Fibroblast of pulmonary artery (primary cell): ENCODE results near the gene STK17B.
A peak's percentile ranks its signal among the peaks of the same experiment; 100 is the strongest.

Experiments used
- DNase-seq: peaks from one replicate; pipeline ENCODE4 v3.0.0-alpha.2; 2010; ENCODE audit warnings: low read depth
- H3K4me3 ChIP-seq: replicated peaks from 2 replicates; pipeline ENCODE4 v1.5.1; 2011; ENCODE audit warnings: low read depth, mild to moderate bottlenecking, control low read depth, low read length, moderate library complexity
- CTCF ChIP-seq: IDR thresholded peaks from 2 replicates; pipeline ENCODE4 v1.5.1; 2011; ENCODE audit warnings: mild to moderate bottlenecking, control low read depth, low read length, inconsistent platforms; ENCODE audit errors: missing control alignments

The STK17B gene

DNA sequence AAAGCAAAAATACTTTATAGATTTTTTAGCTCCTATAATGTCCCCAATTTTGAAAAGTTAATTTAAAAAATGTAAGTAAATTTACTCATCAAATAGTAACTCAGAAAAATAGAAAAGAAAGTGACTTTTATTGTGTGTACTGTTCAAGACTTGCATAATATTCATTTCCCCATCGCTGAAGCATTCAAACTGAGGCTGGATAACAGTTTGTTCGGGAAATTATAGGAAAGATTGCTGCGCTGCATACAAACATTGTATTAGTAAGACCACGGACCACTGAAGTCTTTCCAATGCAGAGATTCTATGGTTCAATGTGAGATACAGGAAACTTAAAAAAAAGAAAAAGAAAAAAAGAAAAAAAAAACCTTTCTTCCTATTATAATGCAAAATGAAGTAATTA is 10.4 kb downstream of the STK17B start:
- no peak for DNase-seq
- TF ChIP-seq CTCF = no peak
- H3K4me3 ChIP-seq = no peak overlapping the region

- no peak overlapping the region for H3K4me3 ChIP-seq
- no peak for TF ChIP-seq CTCF
- peak; percentile 96 for DNase-seq
Measured at GRCh38 chr2:196160101-196160500, 11.3 kb downstream of the STK17B start.

- H3K4me3 ChIP-seq = no peak overlapping the region
- no peak for DNase-seq
- no peak for TF ChIP-seq CTCF
Measured at GRCh38 chr2:196159221-196159892, 12.0 kb downstream of the STK17B start.

- TF ChIP-seq CTCF = no peak
- H3K4me3 ChIP-seq = no peak overlapping the region
- DNase-seq = no peak
Measured at GRCh38 chr2:196155575-196155974, 15.8 kb downstream of the STK17B start.

GRCh38 chr2:196153480-196153879 is 17.9 kb downstream of the STK17B start:
- no peak for TF ChIP-seq CTCF
- no peak for DNase-seq
- no peak overlapping the region for H3K4me3 ChIP-seq

DNA sequence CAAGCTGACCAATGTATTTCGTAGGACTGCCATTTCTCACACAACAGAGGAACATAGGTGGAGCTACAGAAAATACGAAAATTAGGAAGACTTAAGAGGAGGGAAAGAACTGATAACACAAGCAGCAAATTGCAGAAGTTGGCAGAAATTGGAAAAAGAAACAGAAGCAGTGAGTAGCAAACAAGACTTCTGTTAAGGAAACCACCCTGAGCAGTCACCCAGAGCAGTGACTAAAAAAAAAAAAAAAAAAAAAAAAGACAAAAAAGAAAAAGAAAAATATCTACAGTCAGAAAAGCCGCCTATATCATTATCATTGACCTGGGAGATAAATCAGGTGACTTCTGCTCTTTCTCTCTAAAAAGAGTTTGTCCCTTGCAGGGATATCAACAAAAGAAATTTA is 21.4 kb downstream of the STK17B start:
- no peak for DNase-seq
- TF ChIP-seq CTCF = no peak
- H3K4me3 ChIP-seq = no peak overlapping the region

GRCh38 chr2:196148736-196149135 is 22.6 kb downstream of the STK17B start:
- TF ChIP-seq CTCF = no peak
- no peak for DNase-seq
- no peak overlapping the region for H3K4me3 ChIP-seq
